Measurements from ENCODE around the gene LRMDA. TPM values are rescaled to one million over a fixed set of nuclear protein-coding genes. Genes with fewer than 3 reads are reported as not detected.

LRMDA gene
- total and polyA plus RNA-seq, 2 donors (not counting 3 experiments of a cell fraction or from before 2014, with no cell fraction given) = 9.7 to 18.0 TPM

DNA sequence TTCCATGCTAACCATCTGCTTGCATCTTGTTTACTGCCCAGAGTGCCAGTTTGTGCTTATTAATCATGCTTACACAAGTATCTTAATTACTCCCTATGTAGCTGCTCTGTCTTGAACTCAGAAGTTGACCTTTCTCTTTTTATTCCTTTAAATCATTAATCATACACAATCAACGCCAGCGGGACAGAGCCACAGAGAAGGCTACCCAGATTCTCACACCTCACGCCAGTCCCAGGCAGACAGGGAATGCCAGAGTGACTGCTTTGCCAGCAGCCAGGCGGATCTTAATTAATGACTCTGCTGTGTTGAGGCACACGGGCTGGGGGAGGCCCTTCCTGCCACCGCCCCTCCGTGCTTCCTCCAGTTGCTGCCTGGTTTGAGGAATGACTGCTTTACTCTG is 229.4 kb downstream of the LRMDA start:
- H3K9me1 ChIP-seq (replicated peaks; ENCODE audit: control insufficient read depth, extremely low read depth, insufficient read depth, low read length) = no peaks in the 10 kb centered on the region
- TF ChIP-seq FOS (IDR thresholded peaks at IDR 0.05; ENCODE audit: borderline replicate concordance, insufficient read depth, low read length) = no peak
- TF ChIP-seq MYC (IDR thresholded peaks at IDR 0.05; ENCODE audit: low read depth, low read length) = no peak
- no peak for TF ChIP-seq POLR2AphosphoS5 (IDR thresholded peaks at IDR 0.05; ENCODE audit: insufficient read depth, low read depth, low read length)
- TF ChIP-seq JUN (IDR thresholded peaks at IDR 0.05; ENCODE audit: borderline replicate concordance, insufficient read depth, insufficient read length, low read depth) = no peak
- no peak for TF ChIP-seq EZH2 (IDR thresholded peaks at IDR 0.05; ENCODE audit: borderline replicate concordance, low read depth, low read length, severe bottlenecking)
- TF ChIP-seq, protein P1, sequence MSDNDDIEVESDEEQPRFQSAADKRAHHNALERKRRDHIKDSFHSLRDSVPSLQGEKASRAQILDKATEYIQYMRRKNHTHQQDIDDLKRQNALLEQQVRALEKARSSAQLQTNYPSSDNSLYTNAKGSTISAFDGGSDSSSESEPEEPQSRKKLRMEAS (IDR thresholded peaks at IDR 0.05; ENCODE audit: insufficient read depth, insufficient read length) = no peak
- FAIRE-seq = no peak
- H3K79me2 ChIP-seq (ENCODE audit: control insufficient read depth, insufficient read depth, low read length) = no peaks in the 10 kb centered on the region
- no peak overlapping the region for H3K27ac ChIP-seq (ENCODE audit: insufficient read depth, low read depth, low read length)
- no peak overlapping the region for H3K4me3 ChIP-seq (replicated peaks in 1 of 3; ENCODE audit: insufficient read depth in 1 of 3, low read depth in 1 of 3, low read length in 3 of 3)
- CTCF ChIA-PET = no interaction called here
- POLR2A ChIA-PET = no interaction called here
- H2AFZ ChIP-seq (ENCODE audit: low read depth, low read length) = no peak overlapping the region
- H3K27me3 ChIP-seq (ENCODE audit: control insufficient read depth in 2 of 2, insufficient read depth in 2 of 2, low read length in 2 of 2) = peaks cover 0 to 2% of the 10 kb centered on the region in 2 experiments
- no peak overlapping the region for H3K4me2 ChIP-seq (ENCODE audit: insufficient read depth, low read length)
- intact Hi-C loops (cut with micrococcal nuclease) = no loop called here
- DNase-seq (ENCODE audit: low read depth, low spot score) = no peak
- H3K9me3 ChIP-seq (replicated peaks; ENCODE audit: control insufficient read depth, insufficient read depth, low read length) = no peaks in the 10 kb centered on the region
- H3K36me3 ChIP-seq (ENCODE audit: control insufficient read depth in 2 of 2, extremely low read depth in 1 of 2, insufficient read depth in 2 of 2, low read length in 2 of 2) = no peaks in the 10 kb centered on the region
- peaks cover 2% of the 10 kb centered on the region for H3K4me1 ChIP-seq (ENCODE audit: control insufficient read depth, extremely low read depth, insufficient read depth, low read length)
- H3K9ac ChIP-seq (replicated peaks; ENCODE audit: extremely low read depth, insufficient read depth, low read length) = no peak overlapping the region
- BruUV-seq (replicated peaks) = no TSS peak
- no peaks in the 10 kb centered on the region for H4K20me1 ChIP-seq (replicated peaks; ENCODE audit: control insufficient read depth, extremely low read depth, insufficient read depth, low read length)
- dilution Hi-C loops (cut with MboI; ENCODE audit: extremely low pct_ligation_motif_present, low sequenced_read_pairs) = no loop called here

DNA sequence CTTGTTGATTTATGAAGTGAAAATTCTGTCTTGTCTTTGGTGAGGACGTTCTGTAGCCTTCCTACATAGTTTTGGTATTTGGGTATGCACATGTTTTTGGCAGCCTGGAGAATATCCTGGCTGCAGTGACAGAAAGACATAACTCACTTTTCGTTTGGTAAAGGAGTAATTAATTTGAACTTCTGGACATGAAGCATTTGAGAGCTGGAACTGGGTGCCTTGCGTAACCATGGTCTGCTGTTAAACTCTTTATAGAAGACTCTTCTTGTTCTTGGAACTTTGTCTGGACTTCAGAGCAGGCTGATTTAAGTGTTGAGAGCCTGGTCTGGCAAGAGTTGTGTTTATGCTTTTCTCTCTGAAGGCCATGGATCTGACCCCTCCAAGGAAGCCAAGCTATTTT is 231.3 kb downstream of the LRMDA start:
- Histone ChIP-seq H3K9me3 (replicated peaks; ENCODE audit: control insufficient read depth, insufficient read depth, low read length) (no peaks in the 10 kb centered on the region), H3K4me3 (replicated peaks in 1 of 3; ENCODE audit: insufficient read depth in 1 of 3, low read depth in 1 of 3, low read length in 3 of 3) (no peak overlapping the region), H3K4me2 (ENCODE audit: insufficient read depth, low read length) (no peak overlapping the region), H3K79me2 (ENCODE audit: control insufficient read depth, insufficient read depth, low read length) (no peaks in the 10 kb centered on the region), H3K36me3 (ENCODE audit: control insufficient read depth in 2 of 2, extremely low read depth in 1 of 2, insufficient read depth in 2 of 2, low read length in 2 of 2) (no peaks in the 10 kb centered on the region), H3K4me1 (ENCODE audit: control insufficient read depth, extremely low read depth, insufficient read depth, low read length) (no peaks in the 10 kb centered on the region), H3K27me3 (ENCODE audit: control insufficient read depth in 2 of 2, insufficient read depth in 2 of 2, low read length in 2 of 2) (no peaks in the 10 kb centered on the region), H3K27ac (ENCODE audit: insufficient read depth, low read depth, low read length) (no peak overlapping the region), H3K9ac (replicated peaks; ENCODE audit: extremely low read depth, insufficient read depth, low read length) (no peak overlapping the region), H3K9me1 (replicated peaks; ENCODE audit: control insufficient read depth, extremely low read depth, insufficient read depth, low read length) (no peaks in the 10 kb centered on the region), H2AFZ (ENCODE audit: low read depth, low read length) (no peak overlapping the region), H4K20me1 (replicated peaks; ENCODE audit: control insufficient read depth, extremely low read depth, insufficient read depth, low read length) (no peaks in the 10 kb centered on the region)
- FAIRE-seq (no peak), DNase-seq (ENCODE audit: low read depth, low spot score) (no peak)
- no TSS peak for BruUV-seq (replicated peaks)
- intact Hi-C loops (cut with micrococcal nuclease) (no loop called here), dilution Hi-C loops (cut with MboI; ENCODE audit: extremely low pct_ligation_motif_present, low sequenced_read_pairs) (no loop called here)
- POLR2A ChIA-PET = no interaction called here
- CTCF ChIA-PET = no interaction called here
- TF ChIP-seq EZH2 (IDR thresholded peaks at IDR 0.05; ENCODE audit: borderline replicate concordance, low read depth, low read length, severe bottlenecking) (no peak), POLR2AphosphoS5 (IDR thresholded peaks at IDR 0.05; ENCODE audit: insufficient read depth, low read depth, low read length) (no peak)
